Endothelial cell of umbilical vein (primary cell): ENCODE data around the gene CACNG8.

Experiments
- CTCF ChIP-seq, 2 donors: IDR thresholded peaks; 1 replicate in 1 of 2; 2 replicates in 1 of 2; pipeline ENCODE4 v1.5.1; 2011; ENCODE audit warnings: low read length in 2 of 2, mild to moderate bottlenecking in 2 of 2, moderate library complexity in 2 of 2, control low read depth in 1 of 2, inconsistent platforms in 1 of 2, low read depth in 1 of 2; ENCODE audit not compliant: insufficient read depth in 1 of 2; ENCODE audit errors: extremely low read depth in 1 of 2
- EZH2 ChIP-seq: IDR thresholded peaks from 2 replicates; pipeline ENCODE4 v1.6.1; 2012; ENCODE audit warnings: borderline replicate concordance, low read depth, mild to moderate bottlenecking, moderate library complexity, low read length, inconsistent platforms; ENCODE audit not compliant: severe bottlenecking
- GATA2 ChIP-seq: IDR thresholded peaks from 2 replicates; pipeline ENCODE4 v1.7.0; 2011; ENCODE audit warnings: low read depth, mild to moderate bottlenecking, moderate library complexity, mixed read lengths, low read length; ENCODE audit not compliant: insufficient read length, insufficient read depth
- JUN ChIP-seq: IDR thresholded peaks from 2 replicates; pipeline ENCODE4 v1.6.1; 2011; ENCODE audit warnings: borderline replicate concordance, low read depth; ENCODE audit not compliant: insufficient read length, insufficient read depth
- MAX ChIP-seq: IDR thresholded peaks from 2 replicates; pipeline ENCODE4 v1.6.1; 2011; ENCODE audit not compliant: insufficient read depth, insufficient read length
- MYC ChIP-seq: IDR thresholded peaks from one replicate; pipeline ENCODE4 v1.6.1; 2011; ENCODE audit warnings: mild to moderate bottlenecking, low read depth, low read length
- POLR2A ChIP-seq: IDR thresholded peaks from 2 replicates; pipeline ENCODE4 v1.6.1; 2012; ENCODE audit warnings: low read depth, mild to moderate bottlenecking, control low read depth, low read length
- POLR2AphosphoS5 ChIP-seq: IDR thresholded peaks from 2 replicates; pipeline ENCODE4 v1.6.1; 2012; ENCODE audit warnings: low read depth, mild to moderate bottlenecking, control low read depth, low read length, moderate library complexity; ENCODE audit not compliant: insufficient read depth

- no peak for TF ChIP-seq CTCF (IDR thresholded peaks at IDR 0.05; ENCODE audit: extremely low read depth in 1 of 2, insufficient read depth in 1 of 2, low read depth in 1 of 2, low read length in 2 of 2)
- TF ChIP-seq POLR2AphosphoS5, result no peak
- TF ChIP-seq MYC, result no peak
- no peak for TF ChIP-seq EZH2
- TF ChIP-seq POLR2A, result peak; percentile 38
- TF ChIP-seq JUN, result no peak
- no peak for TF ChIP-seq GATA2
- TF ChIP-seq MAX, result no peak
These were observed 28.7 kb downstream of the CACNG8 start, which contains the start of gene CACNG6 for GRCh38 chr19:53991224-53992113.
